GM18873 (cell line): ENCODE measurements around the gene PRR22.
"Not testable (repeated sequence)": the region's sequence is repeated elsewhere in the genome, so short reads cannot be mapped to it uniquely, and the experiment has no call there.

Source experiments
- ATAC-seq: cut with Tn5 transposase; IDR thresholded peaks from one replicate; pipeline ENCODE4 v1.9.1; 2021; ENCODE audit warnings: mild to moderate bottlenecking, moderate library complexity, moderate number of reproducible peaks; ENCODE audit not compliant: unreplicated experiment, low FRiP score

Gene PRR22

DNA sequence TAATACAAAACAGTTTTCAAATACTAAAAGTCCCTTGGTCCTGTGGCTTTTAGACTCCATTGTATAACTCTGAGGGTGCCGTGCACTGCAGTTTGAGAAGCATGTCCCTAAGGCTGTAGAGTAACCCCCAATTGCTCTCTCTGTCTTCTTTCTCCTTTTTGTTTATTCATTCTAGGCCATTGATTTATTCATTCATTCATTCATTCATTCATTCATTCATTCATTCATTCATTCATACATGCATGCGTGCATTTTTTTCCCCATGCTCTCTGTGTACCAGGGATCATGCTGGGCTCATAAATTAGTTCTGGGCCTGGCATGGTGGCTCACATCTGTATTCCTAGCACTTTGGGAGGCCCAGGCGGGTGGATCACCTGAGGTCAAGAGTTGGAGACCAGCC, 19.3 kb downstream of the PRR22 start:
- ATAC-seq = no peak

DNA sequence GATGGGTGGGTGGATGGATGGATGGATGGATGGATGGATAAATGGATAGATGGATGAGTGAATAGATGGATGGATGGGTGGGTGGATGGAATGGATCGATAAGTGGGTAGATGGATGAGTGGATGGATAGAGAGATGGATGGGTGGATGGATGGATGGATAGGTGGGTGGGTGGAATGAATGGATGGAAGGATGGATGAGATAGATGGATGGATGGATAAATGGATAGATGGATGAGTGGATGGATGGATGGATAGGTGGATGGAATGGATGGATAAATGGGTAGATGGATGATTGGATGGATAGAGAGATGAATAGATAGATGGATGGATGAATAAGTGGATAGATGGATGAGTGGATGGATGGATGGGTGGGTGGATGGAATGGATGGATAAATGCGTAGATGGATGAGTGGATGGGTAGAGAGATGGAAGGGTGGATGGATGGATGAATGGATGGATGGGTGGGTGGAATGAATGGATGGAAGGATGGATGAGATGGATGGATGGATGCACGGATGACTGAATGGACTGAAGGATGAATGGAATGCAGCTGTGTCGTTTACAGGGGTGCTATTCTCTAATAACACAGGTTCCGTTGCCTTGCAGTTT, 21.8 kb downstream of the PRR22 start:
- ATAC-seq = no peak

DNA sequence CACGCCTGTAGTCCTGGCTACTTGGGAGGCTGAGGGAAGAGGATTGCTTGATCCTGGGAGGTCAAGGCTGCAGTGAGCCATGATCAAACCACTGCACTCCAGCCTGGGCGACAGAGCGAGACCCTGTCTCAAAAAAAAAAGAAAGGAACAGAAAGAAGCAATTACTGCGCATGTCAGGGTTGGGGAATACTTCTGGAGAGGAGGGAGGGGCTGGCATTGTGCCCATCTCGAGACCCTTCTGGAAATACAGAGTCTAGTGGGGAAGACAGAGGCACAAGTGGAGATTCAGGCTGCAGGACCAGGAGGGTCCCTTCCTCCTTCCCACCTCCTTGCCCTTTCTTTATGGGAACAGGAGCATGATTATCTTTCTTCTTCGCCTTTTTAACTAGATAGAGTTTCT, 30.8 kb downstream of the PRR22 start:
- ATAC-seq = no peak

DNA sequence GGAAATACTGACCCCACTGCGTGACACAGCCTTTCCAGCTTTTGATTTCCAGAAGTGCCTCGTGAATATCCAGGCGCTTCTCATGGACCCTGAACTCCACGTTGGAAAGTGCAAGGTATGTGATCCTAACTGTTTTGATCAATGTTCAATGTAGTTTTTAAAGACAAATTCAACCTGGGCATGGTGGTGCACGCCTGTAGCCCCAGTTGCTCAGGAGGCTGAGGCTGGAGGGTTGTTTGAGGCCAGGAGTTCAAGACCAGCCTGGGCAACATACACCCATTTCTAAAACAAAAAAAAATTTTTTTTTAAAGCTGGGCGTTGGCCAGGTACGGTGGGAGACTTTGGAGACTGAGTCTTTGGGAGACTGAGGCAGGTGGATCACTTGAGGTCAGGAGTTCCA, 32.8 kb downstream of the PRR22 start:
- no peak for ATAC-seq

DNA sequence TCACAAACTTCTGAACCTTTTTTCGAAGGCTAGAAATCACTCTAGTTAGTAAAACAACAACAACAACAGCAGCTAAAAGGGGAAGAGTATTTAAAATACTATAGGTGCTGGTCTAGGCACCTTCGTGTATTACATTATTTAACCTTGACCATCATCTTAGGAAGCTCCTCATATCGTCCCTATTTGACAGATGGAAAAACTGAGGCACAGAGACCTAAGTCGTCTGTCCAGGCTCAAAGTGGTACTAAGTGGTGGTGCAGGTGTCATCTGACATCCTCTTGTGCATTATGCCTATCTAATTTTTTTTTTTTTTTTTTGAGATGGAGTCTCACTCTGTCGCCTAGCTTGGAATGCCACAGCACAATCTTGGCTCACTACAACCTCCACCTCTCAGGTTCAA, 35.0 kb downstream of the PRR22 start:
- ATAC-seq = no peak

DNA sequence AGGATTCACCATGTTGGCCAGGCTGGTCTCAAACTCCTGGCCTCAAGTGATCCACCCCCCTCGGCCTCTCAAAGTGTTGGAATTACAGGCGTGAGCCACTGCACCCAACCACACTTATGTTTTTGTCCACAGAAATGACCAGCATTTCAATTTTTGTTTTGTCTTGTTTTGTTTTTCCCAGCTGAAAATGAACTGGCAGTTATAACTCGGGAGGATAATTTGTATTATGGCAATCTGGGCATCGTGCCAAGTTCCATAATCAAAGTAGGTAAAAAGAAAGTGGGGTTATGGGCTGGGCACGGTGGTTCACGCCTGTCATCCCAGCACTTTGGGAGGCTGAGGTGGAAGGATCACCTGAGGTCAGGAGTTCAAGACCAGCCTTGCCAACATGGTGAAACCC, 35.6 kb downstream of the PRR22 start:
- not testable (repeated sequence) for ATAC-seq

DNA sequence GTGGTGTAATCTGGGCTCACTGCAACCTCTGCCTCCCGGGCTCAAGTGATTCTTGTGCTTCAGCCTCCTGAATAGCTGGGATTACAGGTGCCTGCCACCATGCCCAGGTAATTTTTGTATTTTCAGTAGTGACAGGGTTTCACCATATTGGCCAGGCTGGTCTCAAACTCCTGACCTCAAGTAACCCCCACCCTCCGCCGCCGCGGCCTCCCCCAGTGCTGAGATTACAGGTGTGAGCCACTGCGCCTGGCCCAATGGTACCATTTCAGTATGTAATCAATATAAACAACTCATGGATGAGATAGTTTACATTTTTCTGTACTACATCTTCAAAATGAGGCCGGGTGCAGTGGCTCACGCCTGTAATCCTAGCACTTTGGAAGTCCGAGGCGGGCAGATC, 39.5 kb downstream of the PRR22 start:
- ATAC-seq = not testable (repeated sequence)

DNA sequence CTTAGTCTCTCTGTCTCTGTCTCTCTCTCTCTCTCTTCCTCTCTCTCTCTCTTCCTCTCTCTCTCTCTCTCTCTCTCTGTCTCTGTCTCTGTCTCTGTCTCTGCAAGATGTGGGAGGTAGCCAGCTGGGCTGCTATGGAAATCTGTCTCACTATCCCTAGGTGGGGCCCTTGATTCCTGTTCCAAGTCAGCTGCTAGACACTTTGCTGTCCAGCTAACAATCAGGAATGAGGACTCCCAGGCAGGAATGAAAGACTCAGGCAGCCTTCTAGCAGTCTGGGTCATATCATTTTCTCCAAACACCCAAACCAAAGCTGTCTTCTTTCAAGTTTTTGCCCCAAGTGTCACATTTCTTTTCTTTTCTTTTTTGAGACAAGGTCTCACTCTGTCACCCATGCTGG, 40.9 kb downstream of the PRR22 start:
- ATAC-seq = no peak

DNA sequence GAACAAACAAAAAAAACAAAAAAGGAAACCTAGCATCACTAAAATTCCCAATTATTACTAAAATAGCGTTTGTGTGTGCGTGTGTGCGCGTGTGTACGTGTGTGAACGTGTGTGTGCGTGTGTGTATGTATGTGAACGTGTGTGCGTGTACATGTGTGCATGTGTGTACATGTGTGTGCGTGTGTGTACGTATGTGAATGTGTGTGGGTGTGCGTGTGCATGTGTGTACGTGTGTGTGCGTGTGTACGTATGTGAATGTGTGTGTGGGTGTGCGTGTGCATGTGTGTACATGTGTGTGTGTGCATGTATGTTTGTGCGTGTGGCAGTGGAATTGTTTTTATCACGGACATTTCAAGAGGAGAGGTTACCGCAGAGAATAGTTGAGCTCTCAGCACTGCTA, 42.5 kb downstream of the PRR22 start:
- ATAC-seq = no peak

DNA sequence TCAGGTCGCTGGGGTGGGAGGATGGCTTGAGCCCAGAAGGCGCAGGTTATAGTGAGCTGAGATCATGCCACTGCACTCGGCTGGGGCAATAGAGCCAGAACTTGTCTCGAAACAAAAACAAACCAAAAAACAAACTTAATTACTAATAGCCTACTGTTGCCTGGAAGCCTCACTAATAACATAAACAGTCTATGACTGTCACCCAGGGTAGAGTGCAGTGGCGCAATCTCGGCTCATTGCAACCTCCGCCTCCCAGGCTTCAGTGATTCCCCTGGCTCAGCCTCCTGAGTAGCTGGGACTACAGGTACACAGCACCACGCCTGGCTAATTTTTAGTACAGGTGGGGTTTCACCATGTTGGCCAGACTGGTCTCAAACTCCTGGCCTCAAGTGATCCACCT, 46.1 kb downstream of the PRR22 start:
- no peak for ATAC-seq

DNA sequence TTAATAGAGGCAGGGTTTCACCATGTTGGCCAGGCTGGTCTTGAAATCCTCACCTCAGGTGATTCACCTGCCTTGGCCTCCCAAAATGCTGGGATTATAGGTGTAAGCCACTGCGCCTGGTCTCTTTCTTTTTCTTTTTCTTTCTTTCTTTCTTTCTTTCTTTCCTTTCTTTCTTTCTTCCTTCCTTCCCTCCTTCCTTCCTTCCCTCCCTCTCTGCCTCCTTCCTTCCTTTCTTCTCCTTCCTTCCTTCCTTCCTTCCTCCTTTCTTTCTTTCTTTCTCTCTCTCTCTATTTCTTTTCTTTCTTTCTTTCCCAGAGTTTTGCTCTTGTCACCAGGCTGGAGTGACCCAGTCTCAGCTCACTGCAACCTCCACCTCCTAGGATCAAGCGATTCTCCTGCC, 51.4 kb downstream of the PRR22 start:
- not testable (repeated sequence) for ATAC-seq
